Measurements from ENCODE around the gene ZNF714.

ZNF714 gene

DNA sequence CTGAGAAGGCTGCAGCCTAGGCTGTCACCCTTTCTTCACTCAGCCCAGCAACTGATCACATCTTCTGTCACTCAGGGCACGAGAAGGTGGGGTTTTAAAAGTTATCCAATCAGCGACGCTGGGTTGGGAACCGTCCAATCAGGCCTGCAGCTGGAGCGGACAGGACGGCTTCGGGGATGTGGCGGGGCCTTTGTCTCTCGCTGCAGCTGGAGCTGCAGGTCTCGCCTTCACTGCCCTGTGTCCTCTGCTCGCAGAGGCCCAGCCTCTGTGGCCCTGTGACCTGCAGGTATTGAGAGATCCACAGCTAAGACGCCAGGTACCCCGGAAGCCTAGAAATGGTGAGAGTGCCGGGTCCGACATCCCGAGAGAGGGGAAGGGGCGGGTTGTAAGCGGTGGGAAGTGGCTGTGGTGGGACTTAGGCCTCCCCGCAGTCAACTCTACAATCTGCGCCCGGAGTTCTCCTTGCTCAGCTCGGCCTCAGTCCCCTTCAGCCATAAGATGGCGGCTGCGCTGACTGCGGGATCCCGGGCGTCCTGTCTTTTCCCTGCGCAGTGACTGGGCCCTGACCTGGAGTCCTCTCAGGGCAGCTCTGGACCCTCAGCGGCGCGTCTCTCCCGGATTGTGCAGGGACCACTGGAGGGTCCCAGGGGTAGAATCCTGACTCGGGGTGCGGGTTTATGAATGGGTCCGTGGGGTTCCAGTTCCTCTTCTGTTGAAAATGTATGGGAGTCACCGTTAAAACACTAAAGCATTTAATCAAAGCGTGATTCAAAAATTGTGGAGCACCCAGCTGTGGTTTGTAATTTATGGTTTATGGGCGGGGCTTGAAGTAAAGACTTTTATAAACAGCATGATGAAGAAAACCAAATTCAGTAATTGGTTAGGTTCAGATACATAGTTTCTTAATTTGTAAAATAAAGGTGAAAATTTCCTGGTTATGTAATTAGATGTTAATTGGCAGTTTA, at the start of gene ZNF714:
TSS of gene ZNF714 (plus strand) at position 193 of the 965 bp plus-strand sequence. CDS start 16,066 bp downstream, outside the sequence.
- DNase-seq = peak; percentile 94

DNA sequence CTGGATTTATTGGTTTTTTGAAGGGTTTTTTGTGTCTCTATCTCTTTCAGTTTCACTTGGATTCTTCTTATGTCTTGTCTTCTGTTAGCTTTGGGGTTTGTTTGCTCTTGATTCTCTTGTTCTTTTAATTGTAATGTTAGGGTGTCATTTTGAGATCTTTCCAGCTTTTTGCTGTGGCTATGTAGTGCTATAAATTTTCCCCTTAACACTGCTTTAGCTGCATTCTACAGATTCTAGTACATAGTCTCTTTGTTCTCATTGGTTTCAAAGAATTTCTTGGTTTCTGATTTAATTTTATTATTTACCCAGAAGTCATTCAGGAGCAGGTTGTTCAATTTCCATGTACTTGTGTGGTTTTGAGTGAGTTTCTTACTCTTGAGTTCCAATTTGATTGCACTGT, 37.0 kb upstream of the ZNF714 start:
- no peak for DNase-seq

DNA sequence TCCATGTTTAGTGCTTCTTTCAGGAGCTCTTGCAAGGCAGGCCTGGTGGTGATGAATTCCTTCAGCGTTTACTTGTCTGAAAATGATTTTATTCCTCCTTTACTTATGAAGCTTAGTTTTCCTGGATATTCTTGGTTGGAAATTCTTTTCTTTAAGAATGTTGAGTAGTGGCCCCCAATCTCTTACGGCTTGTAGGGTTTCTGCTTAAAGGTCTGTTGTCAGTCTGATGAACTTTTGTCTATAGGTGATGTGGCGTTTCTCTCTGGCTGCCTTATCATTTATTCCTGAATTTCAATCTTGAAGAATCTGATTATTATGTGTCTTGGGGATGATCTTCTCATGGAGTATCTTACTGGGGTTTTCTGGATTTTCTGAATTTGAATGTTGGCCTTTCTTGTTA, 35.5 kb upstream of the ZNF714 start:
- DNase-seq = no peak

DNA sequence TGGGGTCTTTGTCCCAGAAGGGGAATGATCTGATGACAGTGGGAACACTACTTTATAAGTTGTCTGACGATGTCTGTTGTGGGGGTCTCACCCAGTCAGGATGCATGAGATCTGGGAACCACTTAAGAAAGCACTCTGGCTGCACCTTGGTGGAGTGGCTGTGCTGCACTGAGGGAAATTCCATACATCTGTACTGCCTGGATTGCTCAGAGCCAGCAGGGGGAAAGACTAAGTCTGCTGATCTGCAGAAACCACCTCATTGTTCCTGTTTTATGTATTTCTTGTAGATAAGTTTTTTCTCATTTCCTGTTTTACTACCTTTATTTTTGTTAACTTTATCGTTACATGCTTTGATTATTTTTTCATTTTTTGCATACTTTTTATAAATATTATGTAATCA, 34.3 kb upstream of the ZNF714 start:
- no peak for DNase-seq

DNA sequence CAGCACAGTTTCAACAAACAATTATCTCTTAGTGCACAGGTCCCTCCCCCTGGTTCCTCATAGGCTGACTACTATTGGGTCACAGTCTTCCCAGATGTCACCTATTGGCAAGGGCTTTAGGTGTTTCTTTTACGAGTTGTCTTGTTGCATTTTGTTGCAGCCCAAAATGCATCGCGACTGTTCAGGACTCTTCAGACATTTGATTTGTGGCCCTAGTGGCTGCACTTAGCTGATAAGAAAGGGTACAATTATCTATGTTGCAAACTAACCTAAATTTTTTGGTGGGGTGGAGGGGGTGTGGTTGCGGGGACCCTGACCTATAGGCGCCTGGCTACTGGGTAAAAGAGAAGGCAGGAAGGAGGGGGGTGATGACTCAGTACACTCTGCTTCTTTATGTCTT, 29.1 kb upstream of the ZNF714 start:
- DNase-seq = no peak

DNA sequence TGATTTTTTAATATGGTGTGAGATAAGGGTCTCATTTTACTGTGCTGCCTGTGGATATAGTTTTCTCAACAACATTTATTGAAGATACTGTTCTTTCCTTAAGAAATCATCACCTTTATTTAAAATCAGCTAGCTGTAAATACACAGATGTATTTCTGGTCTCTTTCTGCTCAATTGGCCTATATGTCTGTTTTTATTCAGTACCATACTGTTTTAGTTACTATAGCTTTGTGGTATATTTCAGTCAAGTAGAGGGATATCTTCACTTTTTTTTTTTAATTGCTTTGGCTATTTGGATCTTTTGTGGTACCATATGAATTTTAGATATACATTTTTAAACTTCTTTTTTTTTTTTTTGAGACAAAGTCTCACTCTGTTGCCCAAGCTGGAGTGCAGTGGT, 16.7 kb upstream of the ZNF714 start:
- DNase-seq = no peak

DNA sequence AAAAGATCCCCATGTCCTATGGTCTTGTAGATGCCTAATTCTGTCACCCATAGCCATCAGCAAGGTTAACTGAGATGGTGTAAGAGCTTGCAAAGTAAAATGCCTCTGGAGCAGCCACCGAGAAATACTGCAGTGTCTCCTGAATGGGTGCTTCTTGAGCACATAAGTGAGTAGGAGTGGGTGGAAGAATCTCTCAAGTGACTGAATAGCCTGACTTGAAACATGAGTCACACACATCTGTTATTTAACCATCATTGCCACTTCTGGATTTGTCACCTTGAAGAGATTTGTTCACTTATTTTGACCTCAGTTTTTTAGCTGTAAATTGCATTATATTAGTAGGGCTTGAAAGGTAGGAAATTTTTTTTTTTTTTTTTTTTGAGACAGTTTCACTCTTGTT, 2.3 kb downstream of the ZNF714 start:
- no peak for DNase-seq

GRCh38 chr19:21087871-21088270, 5.9 kb downstream of the ZNF714 start:
- DNase-seq = no peak

DNA sequence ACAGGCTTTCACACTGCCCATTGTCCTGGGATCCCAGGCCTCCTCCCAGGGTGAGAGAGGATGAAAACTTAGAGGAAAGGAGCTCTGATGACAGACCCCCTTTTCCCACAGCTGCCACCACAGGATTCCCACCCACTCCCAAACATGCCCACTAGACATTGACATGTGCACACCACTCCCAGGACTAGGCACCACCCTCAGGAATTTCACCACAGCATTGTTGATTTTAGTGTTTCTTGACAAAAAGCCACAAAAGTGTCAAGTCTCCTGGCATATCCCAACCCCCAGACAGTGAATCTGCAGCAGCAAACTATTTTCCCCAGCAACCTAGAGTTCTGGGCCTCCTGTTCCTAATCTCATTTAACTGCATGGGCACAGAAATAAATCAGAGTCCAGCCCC, 10.1 kb downstream of the ZNF714 start:
- no peak for DNase-seq

- no peak for DNase-seq
These were observed 12.5 kb downstream of the ZNF714 start for GRCh38 chr19:21094347-21095025.

DNA sequence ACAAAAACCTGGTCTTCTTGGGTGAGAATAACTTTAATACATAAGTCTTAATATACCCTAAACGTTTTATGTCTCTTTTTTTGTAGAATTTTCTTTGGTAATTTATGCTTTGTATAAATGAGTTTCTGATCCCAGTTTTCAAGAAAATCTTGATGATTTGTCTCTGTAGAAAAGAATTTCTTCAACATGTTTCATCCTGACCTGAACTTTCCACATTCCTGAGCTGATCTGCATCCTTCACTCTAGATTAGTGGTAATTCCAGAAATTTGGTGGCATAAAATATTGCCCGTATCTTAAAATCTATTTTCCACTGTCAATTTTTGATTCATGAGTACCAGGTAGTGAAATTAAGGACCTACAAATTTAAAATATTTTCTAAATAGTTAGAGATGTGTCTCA, 16.3 kb downstream of the ZNF714 start:
- no peak for DNase-seq

GRCh38 chr19:21101521-21102242, 19.7 kb downstream of the ZNF714 start:
- DNase-seq = no peak

DNA sequence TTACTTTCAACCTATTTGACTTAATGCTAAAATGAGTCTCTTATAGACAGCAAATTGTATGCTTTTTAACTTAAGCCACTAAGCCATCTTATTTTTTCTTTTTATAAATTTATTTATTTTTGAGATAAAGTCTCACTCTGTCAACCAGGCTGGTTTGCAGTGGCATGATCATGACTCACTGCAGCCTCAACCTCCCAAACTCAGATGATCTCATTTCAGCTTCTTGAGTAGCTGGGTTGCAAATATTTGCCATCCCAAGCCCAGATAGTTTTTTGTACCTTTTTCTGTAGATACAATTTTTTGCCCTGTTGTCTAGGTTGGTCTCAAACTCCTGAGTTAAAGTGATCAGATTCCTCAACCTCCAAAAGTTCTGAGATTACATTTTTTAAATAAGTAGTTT, 27.1 kb downstream of the ZNF714 start:
- DNase-seq = no peak

GRCh38 chr19:21110183-21110582, 28.2 kb downstream of the ZNF714 start:
- DNase-seq = no peak

DNA sequence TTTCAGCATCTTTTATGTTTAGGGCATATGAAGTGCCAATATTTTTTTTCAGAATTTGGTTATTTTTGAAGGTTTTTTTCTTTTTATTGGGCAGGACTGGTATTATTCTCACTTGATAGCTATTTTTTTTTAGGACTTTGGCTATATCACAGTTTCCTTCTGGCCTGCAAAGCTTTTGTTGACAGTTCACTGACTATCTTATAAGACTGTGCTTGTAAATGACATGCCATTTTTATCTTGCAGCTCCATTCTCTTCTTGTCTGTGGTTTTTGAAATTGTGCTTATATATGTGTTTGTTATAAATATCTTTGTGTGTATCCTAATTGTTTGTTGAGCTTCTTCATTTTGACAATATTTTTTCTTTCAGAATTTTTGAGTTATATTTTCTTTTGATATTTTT, 33.4 kb downstream of the ZNF714 start:
- DNase-seq = peak; percentile 83

DNA sequence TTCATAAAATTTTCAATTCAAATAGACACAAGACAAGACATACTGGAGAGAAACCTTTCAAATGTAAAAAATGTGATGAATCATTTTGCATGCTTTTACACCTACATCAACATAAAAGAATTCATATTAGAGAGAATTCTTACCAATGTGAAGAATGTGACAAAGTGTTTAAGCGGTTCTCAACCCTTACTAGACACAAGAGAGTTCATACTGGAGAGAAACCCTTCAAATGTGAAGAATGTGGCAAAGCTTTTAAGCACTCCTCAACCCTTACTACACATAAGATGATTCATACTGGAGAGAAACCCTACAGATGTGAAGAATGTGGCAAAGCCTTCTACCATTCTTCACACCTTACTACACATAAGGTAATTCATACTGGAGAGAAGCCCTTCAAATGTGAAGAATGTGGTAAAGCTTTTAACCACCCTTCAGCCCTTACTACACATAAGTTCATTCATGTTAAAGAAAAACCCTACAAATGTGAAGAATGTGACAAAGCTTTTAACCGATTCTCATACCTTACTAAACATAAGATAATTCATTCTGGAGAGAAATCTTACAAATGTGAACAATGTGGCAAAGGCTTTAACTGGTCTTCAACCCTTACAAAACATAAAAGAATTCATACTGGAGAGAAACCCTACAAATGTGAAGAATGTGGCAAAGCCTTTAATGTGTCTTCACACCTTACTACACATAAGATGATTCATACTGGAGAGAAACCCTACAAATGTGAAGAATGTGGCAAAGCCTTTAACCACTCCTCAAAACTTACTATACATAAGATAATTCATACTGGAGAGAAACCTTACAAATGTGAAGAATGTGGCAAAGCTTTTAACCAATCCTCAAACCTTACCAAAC, 35.3 kb downstream of the ZNF714 start:
- DNase-seq = no peak

DNA sequence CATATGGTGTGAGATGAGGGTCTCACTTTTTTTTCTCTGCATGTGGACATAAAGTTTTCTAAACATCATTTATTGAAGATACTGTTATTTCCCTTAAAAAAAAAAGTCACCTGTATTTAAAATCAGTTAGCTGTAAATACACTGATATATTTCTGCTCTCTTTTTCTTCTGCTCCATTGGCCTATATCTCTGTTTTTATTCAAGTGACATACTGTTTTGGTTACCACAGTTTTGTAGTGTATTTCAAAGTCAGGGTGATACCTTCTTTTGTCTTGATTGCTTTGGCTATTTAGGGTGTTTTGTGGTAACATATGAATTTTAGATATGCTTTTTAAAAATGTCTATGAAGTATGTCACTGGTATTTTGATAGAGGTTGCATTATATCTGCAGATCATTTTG, 44.1 kb downstream of the ZNF714 start:
- DNase-seq = no peak

- DNase-seq = peak; percentile 75
These were observed 45.0 kb downstream of the ZNF714 start for GRCh38 chr19:21127001-21127400.

DNA sequence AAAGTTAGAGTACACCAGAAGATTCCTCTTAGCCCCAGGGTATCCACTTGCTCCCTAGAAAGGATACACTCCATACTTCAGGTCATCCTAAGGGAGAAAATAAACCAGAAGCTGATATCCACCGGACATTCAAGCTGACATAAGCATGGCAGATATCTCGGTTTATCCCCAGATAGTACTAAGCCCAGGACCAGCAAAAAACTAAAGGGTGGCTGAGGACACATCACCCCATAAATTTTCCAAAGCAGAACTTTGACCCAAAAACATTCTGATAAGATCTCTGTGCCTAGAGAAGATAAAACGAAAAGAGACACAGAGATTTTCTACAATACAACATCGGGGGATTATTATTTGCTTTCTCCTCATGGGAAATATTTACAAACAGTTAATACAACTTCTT, 45.9 kb downstream of the ZNF714 start:
- DNase-seq = no peak

DNA sequence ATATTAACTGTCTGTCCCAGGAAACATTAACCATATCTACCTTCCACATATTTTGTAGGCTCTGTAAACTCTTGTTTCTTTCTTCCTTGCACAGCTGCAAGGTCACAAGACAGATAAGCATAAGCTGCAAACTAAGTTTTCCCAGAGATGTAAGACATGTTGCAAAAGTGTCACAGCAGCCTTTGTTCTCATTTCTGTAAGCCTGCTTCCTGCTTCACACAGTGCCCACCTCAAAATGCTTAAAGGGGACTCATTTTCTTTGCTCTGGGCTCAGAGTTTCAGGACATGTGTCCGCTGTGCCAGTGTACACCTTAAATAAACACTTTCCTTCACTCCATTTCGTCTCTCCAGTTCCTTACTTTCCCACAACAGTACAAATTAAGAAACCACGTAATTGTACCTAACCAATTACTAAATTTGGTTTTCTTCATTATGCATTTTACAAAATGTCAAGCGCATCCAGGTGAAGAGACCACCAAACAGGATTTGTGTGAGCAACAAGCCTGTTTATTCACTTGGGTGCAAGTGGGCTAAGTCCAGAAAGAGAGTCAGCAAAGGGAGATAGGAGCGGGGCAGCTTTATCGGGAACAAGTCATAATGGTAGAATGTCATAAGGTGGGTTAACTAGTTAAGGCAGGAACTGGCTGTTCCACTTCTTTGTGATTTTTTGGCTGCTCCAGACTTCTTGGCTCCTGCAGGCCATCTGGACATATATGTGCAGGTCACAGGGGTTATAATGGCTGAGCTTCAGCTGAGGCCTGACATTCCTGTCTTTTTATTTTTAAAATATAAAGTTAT, 47.1 kb downstream of the ZNF714 start:
- peak; percentile 77 for DNase-seq

GRCh38 chr19:21130097-21130775, 48.2 kb downstream of the ZNF714 start:
- peak; percentile 39 for DNase-seq
